ENCODE results near the gene C7. TPM values are rescaled to one million over a fixed set of nuclear protein-coding genes. Genes with fewer than 3 reads are reported as not detected.

Gene C7
- total RNA-seq, 1 experiment from 2014 or later, result 0.74 TPM

GRCh38 chr5:40976041-40976440 is 66.7 kb downstream of the C7 start:
- no peak for TF ChIP-seq SRF (IDR thresholded peaks at IDR 0.05; ENCODE audit: low read depth)
- TF ChIP-seq, protein P1, sequence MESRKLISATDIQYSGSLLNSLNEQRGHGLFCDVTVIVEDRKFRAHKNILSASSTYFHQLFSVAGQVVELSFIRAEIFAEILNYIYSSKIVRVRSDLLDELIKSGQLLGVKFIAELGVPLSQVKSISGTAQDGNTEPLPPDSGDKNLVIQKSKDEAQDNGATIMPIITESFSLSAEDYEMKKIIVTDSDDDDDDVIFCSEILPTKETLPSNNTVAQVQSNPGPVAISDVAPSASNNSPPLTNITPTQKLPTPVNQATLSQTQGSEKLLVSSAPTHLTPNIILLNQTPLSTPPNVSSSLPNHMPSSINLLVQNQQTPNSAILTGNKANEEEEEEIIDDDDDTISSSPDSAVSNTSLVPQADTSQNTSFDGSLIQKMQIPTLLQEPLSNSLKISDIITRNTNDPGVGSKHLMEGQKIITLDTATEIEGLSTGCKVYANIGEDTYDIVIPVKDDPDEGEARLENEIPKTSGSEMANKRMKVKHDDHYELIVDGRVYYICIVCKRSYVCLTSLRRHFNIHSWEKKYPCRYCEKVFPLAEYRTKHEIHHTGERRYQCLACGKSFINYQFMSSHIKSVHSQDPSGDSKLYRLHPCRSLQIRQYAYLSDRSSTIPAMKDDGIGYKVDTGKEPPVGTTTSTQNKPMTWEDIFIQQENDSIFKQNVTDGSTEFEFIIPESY (IDR thresholded peaks at IDR 0.05; ENCODE audit: extremely low read depth, insufficient replicate concordance, low read length), result no peak
- no peak for TF ChIP-seq RAD21 (IDR thresholded peaks at IDR 0.05; ENCODE audit: low read depth)
- TF ChIP-seq MAX (IDR thresholded peaks at IDR 0.05), result no peak
- no peak for TF ChIP-seq EZH2 (IDR thresholded peaks at IDR 0.05)
- no peak for TF ChIP-seq ZNF274 (IDR thresholded peaks at IDR 0.05; ENCODE audit: low read depth, low read length)
- TF ChIP-seq ATF3 (IDR thresholded peaks at IDR 0.05), result no peak
- Histone ChIP-seq H4K20me1 (ENCODE audit: insufficient read depth) (no peaks in the 10 kb centered on the region), H3K27me3 (ENCODE audit: insufficient read depth, low read length) (no peaks in the 10 kb centered on the region), H3K27ac (ENCODE audit: low read depth, low read length) (no peak overlapping the region), H3K9me3 (ENCODE audit: control insufficient read depth in 1 of 2, insufficient read depth in 1 of 2, low read depth in 1 of 2, low read length in 2 of 2) (no peaks in the 10 kb centered on the region), H2AFZ (ENCODE audit: low read depth, low read length, poor library complexity, severe bottlenecking) (no peak overlapping the region), H3K4me1 (ENCODE audit: control insufficient read depth in 1 of 2, insufficient read depth in 2 of 2, low read length in 2 of 2) (no peaks in the 10 kb centered on the region), H3K79me2 (ENCODE audit: insufficient read depth, low read length) (no peaks in the 10 kb centered on the region), H3K9ac (ENCODE audit: low read length) (no peak overlapping the region), H3K4me2 (ENCODE audit: low read length) (no peak overlapping the region), H3K9me2 (ENCODE audit: insufficient read depth) (no peaks in the 10 kb centered on the region), H3K36me3 (ENCODE audit: control insufficient read depth in 1 of 2, insufficient read depth in 2 of 2, low read length in 2 of 2) (no peaks in the 10 kb centered on the region), H3K4me3 (replicated peaks in 1 of 2; ENCODE audit: low read depth in 1 of 2, low read length in 2 of 2) (no peak overlapping the region)
- ChIA-PET RAD21 (ENCODE audit: low non-redundant PET in 1 of 2, low total read pairs in 2 of 2, uncharacterized antibody in 2 of 2, unreplicated experiment in 2 of 2) (no interaction called here), POLR2A (no interaction called here), CTCF (no interaction called here)
- intact Hi-C loops (cut with micrococcal nuclease), result no loop called here
- DNase-seq (ENCODE audit: low read depth, low spot score), result no peak
- no TSS peak for BruUV-seq (replicated peaks)
- ATAC-seq, result no peak

GRCh38 chr5:40976836-40977235 is 67.5 kb downstream of the C7 start:
- Histone ChIP-seq H3K27me3 (ENCODE audit: insufficient read depth, low read length) (no peaks in the 10 kb centered on the region), H4K20me1 (ENCODE audit: insufficient read depth) (no peaks in the 10 kb centered on the region), H3K4me1 (ENCODE audit: control insufficient read depth in 1 of 2, insufficient read depth in 2 of 2, low read length in 2 of 2) (no peaks in the 10 kb centered on the region), H3K9me3 (ENCODE audit: control insufficient read depth in 1 of 2, insufficient read depth in 1 of 2, low read depth in 1 of 2, low read length in 2 of 2) (no peaks in the 10 kb centered on the region), H3K79me2 (ENCODE audit: insufficient read depth, low read length) (no peaks in the 10 kb centered on the region), H3K36me3 (ENCODE audit: control insufficient read depth in 1 of 2, insufficient read depth in 2 of 2, low read length in 2 of 2) (no peaks in the 10 kb centered on the region), H2AFZ (ENCODE audit: low read depth, low read length, poor library complexity, severe bottlenecking) (no peak overlapping the region), H3K4me3 (replicated peaks in 1 of 2; ENCODE audit: low read depth in 1 of 2, low read length in 2 of 2) (no peak overlapping the region), H3K4me2 (ENCODE audit: low read length) (no peak overlapping the region), H3K9ac (ENCODE audit: low read length) (no peak overlapping the region), H3K27ac (ENCODE audit: low read depth, low read length) (no peak overlapping the region), H3K9me2 (ENCODE audit: insufficient read depth) (no peaks in the 10 kb centered on the region)
- no peak for DNase-seq (ENCODE audit: low read depth, low spot score)
- ChIA-PET RAD21 (ENCODE audit: low non-redundant PET in 1 of 2, low total read pairs in 2 of 2, uncharacterized antibody in 2 of 2, unreplicated experiment in 2 of 2) (no interaction called here), CTCF (no interaction called here), POLR2A (interaction anchor here (0.6 kb wide), 1 partner anchor 271 kb away, joined by 4 read pairs; no protein-coding TSS in a partner anchor)
- intact Hi-C loops (cut with micrococcal nuclease), result no loop called here
- BruUV-seq (replicated peaks), result no TSS peak
- ATAC-seq, result no peak
- TF ChIP-seq FOSL1 (IDR thresholded peaks at IDR 0.05; ENCODE audit: low read depth) (no peak), MAX (IDR thresholded peaks at IDR 0.05) (no peak), CTCF (IDR thresholded peaks at IDR 0.05 in 2 of 3, conservative IDR thresholded peaks at IDR 0.05 in 1 of 3; ENCODE audit: borderline replicate concordance in 1 of 3, insufficient read depth in 1 of 3, low read depth in 2 of 3, low read length in 2 of 3) (no peak), ZNF274 (IDR thresholded peaks at IDR 0.05; ENCODE audit: low read depth, low read length) (no peak), SRF (IDR thresholded peaks at IDR 0.05; ENCODE audit: low read depth) (no peak), CBX3 (IDR thresholded peaks at IDR 0.05; ENCODE audit: low read depth) (no peak), RAD21 (IDR thresholded peaks at IDR 0.05; ENCODE audit: low read depth) (no peak)
- TF ChIP-seq, protein P2, sequence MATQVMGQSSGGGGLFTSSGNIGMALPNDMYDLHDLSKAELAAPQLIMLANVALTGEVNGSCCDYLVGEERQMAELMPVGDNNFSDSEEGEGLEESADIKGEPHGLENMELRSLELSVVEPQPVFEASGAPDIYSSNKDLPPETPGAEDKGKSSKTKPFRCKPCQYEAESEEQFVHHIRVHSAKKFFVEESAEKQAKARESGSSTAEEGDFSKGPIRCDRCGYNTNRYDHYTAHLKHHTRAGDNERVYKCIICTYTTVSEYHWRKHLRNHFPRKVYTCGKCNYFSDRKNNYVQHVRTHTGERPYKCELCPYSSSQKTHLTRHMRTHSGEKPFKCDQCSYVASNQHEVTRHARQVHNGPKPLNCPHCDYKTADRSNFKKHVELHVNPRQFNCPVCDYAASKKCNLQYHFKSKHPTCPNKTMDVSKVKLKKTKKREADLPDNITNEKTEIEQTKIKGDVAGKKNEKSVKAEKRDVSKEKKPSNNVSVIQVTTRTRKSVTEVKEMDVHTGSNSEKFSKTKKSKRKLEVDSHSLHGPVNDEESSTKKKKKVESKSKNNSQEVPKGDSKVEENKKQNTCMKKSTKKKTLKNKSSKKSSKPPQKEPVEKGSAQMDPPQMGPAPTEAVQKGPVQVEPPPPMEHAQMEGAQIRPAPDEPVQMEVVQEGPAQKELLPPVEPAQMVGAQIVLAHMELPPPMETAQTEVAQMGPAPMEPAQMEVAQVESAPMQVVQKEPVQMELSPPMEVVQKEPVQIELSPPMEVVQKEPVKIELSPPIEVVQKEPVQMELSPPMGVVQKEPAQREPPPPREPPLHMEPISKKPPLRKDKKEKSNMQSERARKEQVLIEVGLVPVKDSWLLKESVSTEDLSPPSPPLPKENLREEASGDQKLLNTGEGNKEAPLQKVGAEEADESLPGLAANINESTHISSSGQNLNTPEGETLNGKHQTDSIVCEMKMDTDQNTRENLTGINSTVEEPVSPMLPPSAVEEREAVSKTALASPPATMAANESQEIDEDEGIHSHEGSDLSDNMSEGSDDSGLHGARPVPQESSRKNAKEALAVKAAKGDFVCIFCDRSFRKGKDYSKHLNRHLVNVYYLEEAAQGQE (IDR thresholded peaks at IDR 0.05; ENCODE audit: low read depth), result no peak

Data from HCT116 (cell line).